Stimulated activated CD8-positive, alpha-beta memory T cell treated with anti-CD3 and anti-CD28 coated beads, Interleukin-4, amount 100 ng/mL, for 4 hours (primary cell): ENCODE results near the gene PREP.
"Not testable (repeated sequence)": the region's sequence is repeated elsewhere in the genome, so short reads cannot be mapped to it uniquely, and the experiment has no call there.

Experiments
- DNase-seq, 2 donors: peaks; one replicate each; pipeline ENCODE4 v3.0.0-alpha.2; 2020; ENCODE audit warnings: low read depth in 2 of 2, low spot score in 1 of 2

Gene PREP

DNA sequence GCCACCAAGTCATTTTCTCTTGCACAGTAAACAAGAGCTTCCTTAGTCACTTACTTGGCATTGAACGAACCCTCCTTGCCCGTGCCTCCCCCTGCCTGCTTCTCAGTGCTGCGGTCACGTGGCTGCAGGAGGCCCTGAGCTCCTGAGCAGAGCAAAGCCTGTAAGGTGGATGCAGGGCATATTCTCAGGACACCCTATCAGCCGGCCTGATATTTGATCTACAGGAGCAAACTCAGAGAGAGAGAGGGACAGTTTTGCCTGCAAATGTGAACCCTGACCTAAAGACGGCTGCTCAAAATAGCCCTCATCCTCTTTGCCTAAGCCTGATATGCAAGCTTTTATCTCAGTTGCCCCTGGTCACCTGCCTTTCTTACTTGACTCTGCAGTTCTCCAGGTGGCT, 130.1 kb downstream of the PREP start:
- DNase-seq = no peak

DNA sequence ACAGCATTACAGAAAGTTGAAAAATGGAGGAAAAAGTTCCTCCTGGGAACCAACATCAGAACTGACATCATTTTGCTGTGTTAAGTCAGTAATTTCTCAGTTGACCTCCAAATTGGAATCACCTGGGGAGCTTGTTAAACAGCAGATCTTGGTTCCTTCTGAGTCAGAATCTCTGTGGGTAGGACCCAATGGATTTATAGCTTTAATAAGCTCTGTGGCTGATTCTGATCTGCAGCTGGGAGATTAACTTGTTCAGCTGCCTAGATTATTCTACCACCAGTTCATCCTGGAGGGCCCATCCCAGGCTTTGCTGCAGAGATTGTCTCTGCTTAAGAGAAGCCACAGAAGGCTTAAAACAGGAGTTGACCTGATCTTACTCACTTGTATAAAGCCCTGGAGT, 132.4 kb downstream of the PREP start:
- DNase-seq = no peak

DNA sequence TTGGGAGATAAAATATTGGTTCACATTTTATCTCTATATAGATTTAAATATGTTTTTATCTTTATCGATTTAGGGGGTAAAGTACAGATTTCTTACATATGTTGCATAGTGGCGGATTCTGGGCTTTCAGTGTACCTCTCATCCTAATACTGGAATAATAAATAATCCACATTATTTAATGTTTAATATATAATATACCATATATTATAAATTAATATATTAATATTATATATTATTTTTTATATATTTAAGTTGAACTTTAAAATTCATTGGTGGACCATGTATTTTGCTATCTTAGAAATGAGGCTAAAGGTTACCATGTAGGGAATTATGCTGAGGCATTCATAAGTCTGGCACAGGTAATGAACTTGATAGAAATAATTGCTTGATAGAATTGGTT, 133.5 kb downstream of the PREP start:
- no peak for DNase-seq

DNA sequence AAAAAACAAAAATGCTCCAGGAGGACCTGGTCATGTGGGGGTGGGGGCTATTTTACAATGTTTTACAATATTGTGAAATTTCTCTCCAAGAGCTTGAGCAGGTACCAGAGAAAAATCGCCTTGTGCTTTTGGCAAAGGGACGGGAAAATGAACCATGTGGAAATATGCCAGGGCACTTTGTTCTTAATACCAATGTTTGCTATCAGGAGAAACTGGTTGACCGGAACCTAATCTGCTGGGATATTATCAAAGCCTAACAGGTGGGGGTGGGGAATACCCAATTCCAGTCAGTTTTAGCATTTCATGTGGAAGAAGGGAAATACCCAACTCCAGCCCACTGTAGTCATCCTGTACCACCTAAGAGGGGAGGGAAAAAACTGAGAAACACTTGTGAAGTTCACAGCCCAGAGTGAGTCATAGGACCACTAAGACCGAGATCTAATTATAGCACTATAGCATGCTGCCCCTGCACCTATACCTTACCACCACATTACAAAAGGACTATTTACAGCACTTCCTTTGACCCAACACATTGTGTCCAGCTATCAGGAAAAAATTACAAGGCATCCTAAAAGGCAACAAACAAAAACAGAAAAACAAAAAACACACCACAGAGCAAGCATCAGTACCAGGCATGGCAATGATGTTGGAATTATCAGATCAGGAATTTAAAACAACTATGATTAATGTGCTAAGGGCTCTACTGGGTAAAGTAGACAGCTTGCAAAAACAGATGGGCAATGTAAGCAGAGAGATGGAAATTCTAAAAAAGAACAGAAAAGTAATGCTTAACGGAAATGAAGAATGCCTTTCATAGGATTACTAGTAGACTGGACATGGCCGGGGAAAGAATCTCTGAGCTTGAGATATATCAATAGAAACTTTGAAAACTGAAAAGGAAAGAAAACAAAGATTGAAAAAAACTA, 138.9 kb downstream of the PREP start:
- DNase-seq = no peak

DNA sequence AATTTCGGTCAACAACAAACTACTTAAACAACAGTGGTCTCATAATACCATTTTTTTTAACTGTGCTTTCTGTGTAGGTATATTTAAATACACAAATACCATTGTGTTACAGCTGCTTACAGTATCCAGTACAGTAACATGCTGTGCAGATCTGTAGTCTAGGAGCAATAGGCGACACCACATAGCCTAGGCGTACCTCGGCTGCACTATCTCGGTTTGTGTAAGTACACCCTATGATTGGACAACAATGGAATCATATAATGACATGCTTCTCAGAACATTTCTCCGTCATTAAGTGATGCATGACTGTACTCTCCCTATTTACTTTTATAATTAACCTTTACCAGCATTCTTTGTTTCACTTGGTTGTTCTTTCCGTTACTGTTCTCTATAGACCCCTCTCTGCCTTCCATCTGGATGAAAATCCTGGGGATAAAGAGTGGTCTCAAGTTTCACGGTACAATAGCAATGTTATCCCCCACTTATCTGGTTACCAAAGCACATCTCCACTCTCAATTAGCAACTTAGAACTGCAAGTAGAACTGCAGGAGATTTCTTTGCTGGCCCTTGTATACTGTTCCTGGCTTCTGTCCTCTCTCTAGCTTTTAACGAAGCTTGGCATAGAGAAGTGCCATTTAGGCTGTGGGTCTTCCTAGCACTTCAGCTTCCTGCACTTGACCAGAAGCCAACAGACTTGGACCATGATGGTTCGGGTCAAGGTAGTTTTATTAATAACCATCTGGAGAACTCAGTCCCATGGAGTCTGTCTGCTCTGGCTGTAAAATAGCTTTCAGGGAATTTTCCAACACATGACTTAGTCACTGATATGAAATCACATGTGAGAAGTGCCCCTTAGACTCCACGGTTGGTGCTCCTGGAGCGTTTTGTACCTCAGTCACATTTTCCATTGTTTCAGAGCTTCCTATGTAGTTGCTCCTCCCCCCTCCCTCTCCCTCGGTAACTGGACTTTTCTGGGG, 142.7 kb downstream of the PREP start:
- no peak for DNase-seq

DNA sequence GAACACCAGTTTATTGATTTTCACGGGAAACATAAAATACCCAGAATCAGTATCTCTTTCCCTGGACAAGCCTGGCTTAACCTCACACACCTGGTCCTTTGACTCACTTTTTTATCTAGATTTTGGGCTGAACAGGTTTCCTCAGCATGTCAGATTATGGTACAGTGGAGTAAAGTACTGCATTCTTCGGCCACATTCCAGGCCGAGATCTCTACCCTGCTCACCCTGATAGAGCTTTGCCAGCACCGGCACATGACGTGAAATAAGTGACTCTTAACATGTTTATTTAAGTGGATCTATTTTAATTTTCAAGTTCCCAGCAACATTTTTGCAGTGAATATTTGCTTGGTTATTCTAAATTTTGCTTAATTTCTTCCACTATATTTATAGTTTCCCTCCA, 144.1 kb downstream of the PREP start:
- DNase-seq = no peak

DNA sequence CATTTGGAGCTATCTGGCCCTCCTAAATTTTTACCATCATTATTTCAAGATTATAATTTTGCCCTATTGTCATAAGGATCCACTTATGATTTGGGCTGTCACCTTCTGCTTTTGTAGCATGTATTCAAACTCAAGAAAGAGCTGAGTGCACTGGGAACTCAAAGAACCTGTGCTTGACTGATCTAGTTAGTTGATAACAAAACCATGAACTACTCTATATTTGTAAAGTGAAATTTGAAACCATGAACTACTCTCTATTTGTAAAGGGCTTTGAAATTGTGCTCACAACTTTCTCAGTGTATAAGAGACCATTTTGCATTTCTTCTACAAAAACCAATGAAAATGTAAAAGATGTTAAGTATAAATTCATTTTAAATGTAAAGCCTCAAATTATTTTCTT, 145.5 kb downstream of the PREP start:
- no peak for DNase-seq

DNA sequence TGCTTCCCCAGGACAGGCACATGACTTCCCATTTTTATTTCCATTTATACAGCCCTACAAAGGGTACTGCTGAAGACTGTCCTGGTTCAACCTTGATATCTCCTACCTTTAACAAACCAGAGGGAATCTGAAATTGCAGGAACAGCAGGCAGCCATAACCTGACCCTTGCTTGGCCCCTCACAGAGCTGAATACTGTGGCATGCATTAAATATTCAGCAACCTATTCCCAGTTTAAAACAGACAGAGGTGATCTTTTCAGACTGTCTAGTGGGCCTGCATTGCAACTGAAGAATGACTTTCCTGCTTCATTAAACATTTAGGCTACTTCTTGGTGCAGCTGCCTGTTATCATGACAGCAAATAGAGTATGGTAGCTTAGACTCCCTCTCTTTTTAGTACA, 146.3 kb downstream of the PREP start:
- DNase-seq = no peak

DNA sequence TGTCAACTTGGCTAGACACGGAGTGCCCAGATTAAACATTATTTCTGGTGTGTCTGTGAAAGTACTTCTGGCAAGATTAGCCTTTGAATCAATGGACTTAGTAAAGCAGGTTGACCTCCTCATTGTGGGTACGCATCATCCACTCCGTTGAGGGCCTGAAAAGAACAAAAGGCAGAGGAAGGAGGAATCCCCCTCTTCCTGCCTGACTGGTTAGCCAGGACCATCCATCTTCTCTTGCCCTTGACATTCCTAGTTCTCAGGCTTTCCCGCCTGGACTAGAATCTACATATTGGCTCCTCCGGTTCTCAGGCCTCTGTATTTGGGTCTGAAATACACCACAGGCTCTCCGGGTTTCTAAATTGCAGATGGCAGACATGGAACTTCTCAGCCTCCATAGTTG, 149.1 kb downstream of the PREP start:
- no peak for DNase-seq

DNA sequence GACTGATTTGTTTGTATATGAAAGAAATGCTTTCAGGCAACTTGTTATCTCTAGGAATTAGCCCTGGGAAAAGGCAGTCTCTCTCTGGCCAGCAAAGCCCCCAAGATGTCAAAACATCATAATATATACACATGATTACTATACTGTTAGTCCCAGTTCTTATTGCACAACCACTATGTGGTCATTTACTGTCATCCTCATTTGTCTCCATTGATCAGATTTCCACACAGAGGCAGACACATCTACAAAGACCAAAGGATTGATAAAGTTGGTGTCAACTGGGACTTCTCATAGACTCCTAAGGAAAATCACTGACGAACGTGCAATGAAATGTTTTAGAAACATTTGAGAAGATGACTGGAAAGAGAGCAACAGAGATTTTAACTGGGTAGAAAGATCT, 151.2 kb downstream of the PREP start:
- DNase-seq = no peak

DNA sequence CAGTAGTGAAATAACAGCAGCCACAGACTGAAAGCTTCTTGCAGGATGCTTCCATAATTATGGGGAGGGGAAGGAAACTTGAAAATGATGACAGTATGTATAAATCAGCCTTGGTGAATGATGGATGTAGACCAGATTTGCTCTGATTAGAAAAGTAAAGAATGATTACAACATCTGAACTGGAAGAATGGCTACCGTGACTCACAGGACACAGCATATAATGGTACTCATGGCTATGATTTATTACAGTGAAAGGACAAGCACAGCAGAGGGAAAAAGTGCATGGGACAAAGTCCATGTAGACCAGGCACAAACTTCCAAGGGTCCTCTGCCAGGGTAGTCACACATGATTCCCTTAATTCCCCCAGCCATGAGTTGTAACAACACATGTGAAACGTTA, 152.3 kb downstream of the PREP start:
- DNase-seq = no peak

DNA sequence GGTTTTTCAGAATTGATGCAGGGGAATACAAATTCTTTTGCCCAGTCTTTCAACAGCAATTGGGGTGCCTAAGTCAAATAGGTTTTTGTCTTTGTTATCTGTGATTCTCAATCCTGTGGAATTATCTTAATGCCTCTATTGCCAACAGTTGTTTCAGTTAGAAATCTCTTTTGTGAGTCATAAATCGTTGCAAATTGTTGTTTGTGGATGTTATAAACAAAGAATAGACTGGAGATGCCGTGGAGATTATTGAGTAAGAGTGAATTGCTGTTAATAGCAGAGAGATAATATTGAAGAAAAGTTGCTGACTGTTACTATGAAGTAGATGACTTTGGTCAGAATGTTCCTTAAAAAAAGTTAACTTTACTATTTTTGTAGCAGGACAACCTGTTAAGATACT, 159.4 kb downstream of the PREP start:
- DNase-seq = no peak

DNA sequence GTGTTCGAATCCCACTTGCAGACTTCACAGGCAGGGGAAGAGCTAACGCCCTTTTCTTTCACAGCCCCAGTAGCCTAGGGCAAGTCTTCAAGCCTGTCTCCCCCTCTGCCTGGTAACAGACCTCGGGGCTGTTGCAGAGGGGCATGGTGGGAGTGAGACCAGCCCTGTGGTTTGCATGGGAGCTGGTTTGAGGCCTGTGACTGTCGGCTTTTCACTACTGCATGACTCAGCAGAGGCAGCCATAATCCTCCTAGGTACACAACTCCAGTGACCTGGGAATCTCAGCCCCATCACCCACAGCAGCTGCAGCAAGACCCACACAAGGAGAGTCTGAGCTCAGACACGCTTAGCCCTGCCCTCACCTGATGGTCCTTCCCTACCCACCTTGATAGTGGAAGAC, 167.7 kb downstream of the PREP start:
- no peak for DNase-seq

DNA sequence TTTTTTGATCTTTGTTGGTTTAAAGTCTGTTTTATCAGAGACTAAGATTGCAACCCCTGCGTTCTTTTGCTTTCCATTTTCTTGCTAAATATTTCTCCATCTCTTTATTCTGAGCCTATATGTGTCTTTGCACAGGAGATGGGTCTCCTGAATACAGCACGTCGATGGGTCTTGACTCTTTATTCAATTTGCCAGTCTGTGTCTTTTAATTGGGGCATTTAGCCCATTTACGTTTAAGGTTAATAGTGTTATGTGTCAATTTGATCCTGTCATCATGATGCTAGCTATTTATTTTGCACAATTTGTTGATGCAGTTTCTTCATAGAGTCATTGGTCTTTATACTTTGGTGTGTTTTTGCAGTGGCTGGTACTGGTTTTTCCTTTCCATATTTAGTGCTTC, 171.1 kb downstream of the PREP start:
- not testable (repeated sequence) for DNase-seq
